ENCODE data around the gene ENDOV.

The ENDOV gene

DNA sequence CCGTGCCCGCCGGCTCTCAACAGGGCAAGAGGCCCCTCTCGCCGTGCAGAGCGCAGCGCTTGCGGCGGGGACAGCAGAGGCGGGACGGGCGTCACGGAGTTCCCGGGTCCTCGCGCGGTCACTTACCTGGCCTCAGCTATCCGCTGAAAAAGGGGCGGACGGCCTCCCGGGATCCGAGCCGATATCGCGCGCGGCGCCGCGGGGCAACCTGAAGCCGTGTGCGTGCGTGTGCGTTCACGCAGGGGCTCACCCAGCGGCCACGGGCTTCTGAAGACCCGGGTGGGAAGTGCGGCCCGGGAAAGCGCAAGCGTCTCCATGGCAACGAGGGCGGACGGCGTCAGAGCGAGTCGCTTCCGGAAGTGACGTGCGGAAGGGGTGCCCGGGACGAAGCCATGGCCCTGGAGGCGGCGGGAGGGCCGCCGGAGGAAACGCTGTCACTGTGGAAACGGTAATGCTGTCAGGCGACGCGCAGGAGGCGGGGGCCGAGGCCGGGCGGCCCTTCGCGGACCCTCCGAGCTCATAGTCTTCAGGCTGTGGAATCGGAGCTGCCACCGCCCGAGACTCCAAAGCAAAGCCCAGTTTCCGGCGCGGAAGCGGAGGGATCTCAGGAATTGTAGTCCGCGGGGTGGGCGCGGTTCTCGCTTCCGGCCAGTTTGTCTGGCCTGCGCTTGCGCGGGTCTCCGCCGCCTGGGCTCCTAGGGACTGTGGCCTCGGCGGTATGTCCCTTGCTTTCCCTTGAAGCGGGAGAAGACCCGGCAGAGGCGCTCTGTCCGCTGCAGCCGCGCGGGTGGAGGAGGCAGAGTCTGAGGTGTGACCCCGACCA is at the start of gene ENDOV:
Gene ENDOV (plus strand): TSS at position 365 of the 823 bp plus-strand sequence. CDS start 28 bp downstream, at position 393.
- ChIA-PET CTCF (interaction anchor here (1.2 to 4.5 kb wide), 4 partner anchors 12 to 687 kb away, joined by 3 to 32 read pairs (median 4); no protein-coding TSS in a partner anchor), POLR2A (interaction anchor here (1.0 kb wide), 1 partner anchor 326 kb away, joined by 3 read pairs; no protein-coding TSS in a partner anchor)
- peak within 1 kb of the TSS; percentile 99 for H3K4me3 ChIP-seq (ENCODE audit: low read depth, low read length)
- peak; percentile 61 for DNase-seq (ENCODE audit: low read depth, low spot score)
- TF ChIP-seq, protein P1, sequence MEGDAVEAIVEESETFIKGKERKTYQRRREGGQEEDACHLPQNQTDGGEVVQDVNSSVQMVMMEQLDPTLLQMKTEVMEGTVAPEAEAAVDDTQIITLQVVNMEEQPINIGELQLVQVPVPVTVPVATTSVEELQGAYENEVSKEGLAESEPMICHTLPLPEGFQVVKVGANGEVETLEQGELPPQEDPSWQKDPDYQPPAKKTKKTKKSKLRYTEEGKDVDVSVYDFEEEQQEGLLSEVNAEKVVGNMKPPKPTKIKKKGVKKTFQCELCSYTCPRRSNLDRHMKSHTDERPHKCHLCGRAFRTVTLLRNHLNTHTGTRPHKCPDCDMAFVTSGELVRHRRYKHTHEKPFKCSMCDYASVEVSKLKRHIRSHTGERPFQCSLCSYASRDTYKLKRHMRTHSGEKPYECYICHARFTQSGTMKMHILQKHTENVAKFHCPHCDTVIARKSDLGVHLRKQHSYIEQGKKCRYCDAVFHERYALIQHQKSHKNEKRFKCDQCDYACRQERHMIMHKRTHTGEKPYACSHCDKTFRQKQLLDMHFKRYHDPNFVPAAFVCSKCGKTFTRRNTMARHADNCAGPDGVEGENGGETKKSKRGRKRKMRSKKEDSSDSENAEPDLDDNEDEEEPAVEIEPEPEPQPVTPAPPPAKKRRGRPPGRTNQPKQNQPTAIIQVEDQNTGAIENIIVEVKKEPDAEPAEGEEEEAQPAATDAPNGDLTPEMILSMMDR (IDR thresholded peaks at IDR 0.05; ENCODE audit: insufficient read depth, low read length, missing control alignments): no peak

DNA sequence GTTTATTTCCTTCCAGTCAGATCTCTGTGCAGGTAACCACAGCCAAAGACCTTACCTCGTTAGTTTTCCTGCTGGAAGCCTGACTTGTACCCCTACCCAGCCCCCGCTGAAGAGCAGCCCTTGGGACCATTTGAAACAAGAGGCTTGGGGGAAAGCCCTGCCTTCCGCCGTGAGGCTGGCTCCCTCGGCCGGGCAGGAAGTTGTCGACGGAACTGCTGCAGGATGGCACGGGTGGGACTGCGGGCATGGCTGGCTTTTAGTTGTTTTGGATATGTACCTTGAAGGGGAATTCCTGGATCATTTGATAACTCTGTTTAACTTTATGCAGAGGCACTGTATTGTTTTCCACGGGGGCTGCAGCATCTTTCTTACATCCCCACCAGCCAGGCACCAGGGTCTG is 49.0 kb upstream of the ENDOV start:
- CTCF ChIA-PET: no interaction called here
- POLR2A ChIA-PET: no interaction called here

GRCh38 chr17:80367503-80367902 is 47.5 kb upstream of the ENDOV start:
- TF ChIP-seq, protein P1 (IDR thresholded peaks at IDR 0.05; ENCODE audit: insufficient read depth, low read length, missing control alignments): no peak
- no peak for DNase-seq (ENCODE audit: low read depth, low spot score)
- no peak overlapping the region for H3K4me3 ChIP-seq (ENCODE audit: low read depth, low read length)
- ChIA-PET CTCF (no interaction called here), POLR2A (no interaction called here)

More for the DNA sequence above, 49.0 kb upstream of the ENDOV start:
- no peak for DNase-seq (ENCODE audit: low read depth, low spot score)
- TF ChIP-seq, protein P1 (IDR thresholded peaks at IDR 0.05; ENCODE audit: insufficient read depth, low read length, missing control alignments): no peak
- H3K4me3 ChIP-seq (ENCODE audit: low read depth, low read length): no peak overlapping the region

DNA sequence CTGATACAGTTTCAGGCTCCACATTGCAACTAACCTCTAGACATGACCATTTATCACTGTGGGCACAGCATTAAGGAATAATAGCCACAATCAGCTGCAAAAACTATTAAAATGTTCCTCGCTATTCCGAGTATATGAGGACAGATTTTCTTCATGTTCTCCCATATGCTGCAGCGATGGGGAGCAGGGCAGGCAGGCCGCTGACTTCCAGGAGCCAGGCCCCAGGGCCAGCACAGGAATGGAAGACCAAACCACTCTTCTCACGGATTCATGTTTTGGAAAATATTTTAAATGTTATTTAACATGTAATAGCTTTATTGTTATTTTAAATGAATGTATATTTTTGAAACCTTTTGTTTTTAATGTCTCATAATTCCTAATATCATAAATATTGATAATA is 43.8 kb upstream of the ENDOV start:
- no peak for DNase-seq (ENCODE audit: low read depth, low spot score)
- CTCF ChIA-PET: interaction anchor here (2.3 kb wide), 1 partner anchor 9 kb away, joined by 6 read pairs; no protein-coding TSS in a partner anchor
- TF ChIP-seq, protein P1 (IDR thresholded peaks at IDR 0.05; ENCODE audit: insufficient read depth, low read length, missing control alignments): no peak
- no peak overlapping the region for H3K4me3 ChIP-seq (ENCODE audit: low read depth, low read length)
- POLR2A ChIA-PET: no interaction called here

DNA sequence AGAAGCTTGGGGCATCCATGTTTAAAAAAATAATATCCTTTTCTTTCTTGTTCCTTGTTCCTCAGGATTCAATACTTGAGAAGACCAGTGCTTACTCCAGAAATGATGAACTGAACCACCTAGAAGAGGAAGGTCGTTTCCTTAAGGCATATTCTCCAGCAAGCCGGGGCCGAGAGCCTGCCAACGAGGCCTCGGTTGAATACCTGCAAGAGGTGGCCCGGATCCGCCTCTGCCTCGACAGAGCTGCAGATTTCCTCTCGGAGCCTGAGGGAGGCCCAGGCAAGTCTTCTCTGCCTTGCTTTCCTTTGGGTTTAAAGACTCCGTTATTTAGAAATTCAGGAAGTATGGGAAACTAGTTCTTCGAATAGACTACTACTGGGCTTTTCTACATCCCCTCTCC is 42.5 kb upstream of the ENDOV start:
- TF ChIP-seq, protein P1 (IDR thresholded peaks at IDR 0.05; ENCODE audit: insufficient read depth, low read length, missing control alignments): no peak
- no peak for DNase-seq (ENCODE audit: low read depth, low spot score)
- H3K4me3 ChIP-seq (ENCODE audit: low read depth, low read length): no peak overlapping the region
- POLR2A ChIA-PET: no interaction called here
- CTCF ChIA-PET: interaction anchor here (2.3 kb wide), 1 partner anchor 11 kb away, joined by 6 read pairs; no protein-coding TSS in a partner anchor

DNA sequence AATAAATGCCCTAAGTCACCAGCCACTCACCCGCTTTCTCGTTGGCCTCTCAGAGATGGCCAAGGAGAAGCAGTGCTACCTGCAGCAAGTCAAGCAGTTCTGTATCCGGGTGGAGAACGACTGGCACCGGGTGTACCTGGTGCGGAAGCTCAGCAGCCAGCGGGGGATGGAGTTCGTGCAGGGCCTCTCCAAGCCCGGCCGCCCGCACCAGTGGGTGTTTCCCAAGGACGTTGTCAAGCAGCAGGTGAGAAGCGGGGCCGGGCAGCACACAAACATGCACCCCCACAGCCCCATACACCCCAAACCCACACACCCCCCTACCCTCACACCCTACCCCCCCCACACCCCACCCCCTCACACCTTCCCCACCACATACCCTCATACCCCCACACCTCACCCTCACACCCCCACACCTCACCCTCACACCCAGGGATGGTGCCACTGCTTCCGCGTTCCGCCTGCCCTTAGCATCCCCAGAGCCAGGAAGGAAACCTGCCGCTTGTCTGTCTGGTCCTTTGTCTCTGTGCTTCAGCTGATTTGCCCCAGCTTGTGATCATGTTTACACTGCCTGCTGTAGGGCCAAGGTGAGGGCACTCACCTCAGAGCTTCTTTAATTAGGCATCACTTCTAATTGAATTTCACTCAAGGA is 41.9 kb upstream of the ENDOV start:
- CTCF ChIA-PET: interaction anchor here (2.3 kb wide), 1 partner anchor 11 kb away, joined by 6 read pairs; no protein-coding TSS in a partner anchor

More for the DNA sequence above, 41.9 kb upstream of the ENDOV start:
- H3K4me3 ChIP-seq (ENCODE audit: low read depth, low read length): no peak overlapping the region
- no peak for DNase-seq (ENCODE audit: low read depth, low spot score)
- POLR2A ChIA-PET: no interaction called here
- TF ChIP-seq, protein P1 (IDR thresholded peaks at IDR 0.05; ENCODE audit: insufficient read depth, low read length, missing control alignments): no peak

All from AG04449 (cell line).